NCI-H2227 treated with DMSO at 0.1 percent for 48 hours (cell line): ENCODE measurements around the gene ANG.
"Not testable (repeated sequence)": the region's sequence is repeated elsewhere in the genome, so short reads cannot be mapped to it uniquely, and the experiment has no call there.

Experiments
- DNase-seq: peaks from one replicate; lab custom pipeline; 2025; lab: John Stamatoyannopoulos, UW

Gene ANG

DNA sequence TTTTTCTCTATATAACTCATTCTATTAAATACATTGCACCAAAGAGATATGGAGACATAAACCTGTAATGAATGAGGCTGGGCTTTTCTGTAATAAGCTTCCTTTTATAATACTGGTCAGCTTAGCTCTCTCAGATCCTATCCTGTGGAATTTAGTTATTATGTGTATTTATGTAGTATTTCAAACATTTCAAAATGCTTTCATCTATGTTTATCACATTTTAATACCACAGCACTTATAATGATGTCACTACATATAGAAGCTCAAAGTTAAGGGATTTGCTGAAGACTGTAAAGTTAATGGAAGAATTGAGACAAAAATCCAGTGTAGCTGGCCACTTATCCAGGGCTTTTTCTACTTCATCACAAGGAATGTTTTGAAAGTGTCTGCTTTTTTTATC, 11.4 kb downstream of the ANG start:
- no peak for DNase-seq

DNA sequence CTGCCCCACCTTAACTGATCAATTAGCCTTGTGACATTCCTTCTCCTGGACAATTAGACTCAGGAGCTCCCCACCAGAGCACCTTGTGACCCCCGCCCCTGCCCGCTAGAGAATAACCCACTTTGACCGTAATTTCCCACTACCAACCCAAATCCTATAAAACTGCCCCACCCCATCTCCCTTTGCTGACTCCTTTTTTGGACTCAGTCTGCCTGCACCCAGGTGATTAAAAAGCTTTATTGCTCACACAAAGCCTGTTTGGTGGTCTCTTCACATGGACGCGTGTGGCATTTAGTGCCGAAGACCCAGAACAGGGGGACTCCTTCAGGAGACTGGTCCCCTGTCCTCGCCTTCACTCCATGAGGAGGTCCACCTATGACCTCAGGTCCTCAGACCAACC, 12.4 kb downstream of the ANG start:
- not testable (repeated sequence) for DNase-seq

DNA sequence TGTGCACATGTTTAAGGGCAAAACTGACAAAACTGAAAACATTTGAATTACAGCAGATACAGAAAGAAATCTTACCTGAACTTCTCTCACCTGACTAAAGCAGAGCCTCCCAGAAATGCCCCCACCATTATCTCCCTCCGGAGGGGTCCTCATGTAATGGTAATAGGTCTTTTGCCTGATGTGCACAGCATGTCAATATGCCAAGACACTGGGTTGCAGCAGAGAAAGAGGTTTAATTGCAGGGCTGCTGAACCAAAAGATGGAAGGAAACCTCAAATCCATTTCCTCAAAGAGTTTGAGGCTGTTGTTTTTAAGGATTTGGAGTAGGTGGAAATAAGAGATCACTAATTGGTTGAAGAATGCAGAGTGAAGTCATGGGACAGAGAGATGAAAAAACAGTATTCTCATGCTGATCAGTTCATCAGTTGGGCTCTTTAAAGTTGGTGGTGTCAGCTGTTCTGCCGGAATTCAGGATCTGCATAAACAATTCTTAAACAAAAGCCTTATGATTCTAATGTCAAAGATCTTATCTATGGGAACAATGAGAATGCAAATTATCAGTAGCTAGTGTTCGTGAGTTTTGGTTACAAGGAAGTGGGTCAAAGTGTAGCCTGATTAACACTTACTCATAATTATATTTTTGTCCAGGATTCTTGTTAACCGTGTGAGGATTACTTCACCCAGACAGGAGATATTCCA, 18.2 kb downstream of the ANG start:
- no peak for DNase-seq

DNA sequence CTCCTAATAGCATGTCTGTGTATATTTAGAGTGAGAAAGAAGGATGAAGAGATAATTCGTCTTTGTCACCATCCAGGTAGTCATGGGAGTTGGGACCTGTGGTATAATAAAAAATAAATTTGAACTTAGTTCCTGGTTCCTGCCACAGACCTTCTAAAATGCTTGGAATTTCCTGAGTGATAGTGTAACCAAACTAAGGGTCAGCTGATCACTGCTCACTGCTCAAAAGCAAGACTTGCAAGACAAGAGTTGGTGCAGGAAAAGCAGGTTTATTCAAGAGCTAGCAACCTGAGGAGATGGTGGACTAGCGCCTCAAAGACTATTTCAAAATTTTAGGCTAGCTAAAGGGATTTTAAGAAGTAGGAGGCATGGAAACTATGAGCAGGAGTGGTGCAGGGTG, 19.1 kb downstream of the ANG start:
- no peak for DNase-seq

DNA sequence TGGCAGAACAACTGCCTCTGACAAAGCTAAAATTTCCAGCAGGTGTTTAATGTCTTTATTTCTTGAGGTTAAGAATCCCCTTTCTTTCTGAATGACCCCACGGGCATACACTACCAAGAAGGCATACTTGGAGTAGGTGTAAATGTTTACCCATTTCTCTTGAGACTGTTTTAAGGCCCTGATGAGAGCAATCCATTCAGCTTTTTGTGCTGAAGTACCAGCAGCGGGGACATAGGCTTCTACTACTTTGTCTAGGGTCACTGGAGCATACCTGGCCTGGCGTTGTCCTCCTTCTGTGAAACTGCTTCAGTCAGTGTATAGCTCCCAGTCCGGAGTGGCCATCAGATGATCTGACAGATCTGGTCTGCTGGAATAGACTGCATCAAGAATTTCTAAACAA, 22.7 kb downstream of the ANG start:
- DNase-seq: no peak

DNA sequence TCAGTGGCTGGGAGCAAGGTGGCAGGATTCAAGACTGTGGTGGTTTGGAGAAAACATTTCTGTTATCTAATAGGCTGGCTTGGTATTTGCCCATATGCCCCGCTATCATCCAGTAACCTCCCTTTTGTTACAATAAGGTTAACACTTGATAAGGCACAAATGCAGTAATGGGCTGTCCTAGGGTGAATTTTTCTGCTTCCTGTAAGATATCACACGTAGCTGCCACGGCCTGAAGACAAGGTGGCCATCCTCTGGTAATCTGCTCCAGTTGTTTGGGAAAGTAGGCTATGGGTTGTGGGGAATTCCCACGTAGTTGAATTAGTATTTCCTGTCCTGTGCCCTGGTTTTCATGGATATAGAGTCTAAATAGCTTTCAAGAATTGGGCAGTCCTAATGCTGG, 23.1 kb downstream of the ANG start:
- no peak for DNase-seq

DNA sequence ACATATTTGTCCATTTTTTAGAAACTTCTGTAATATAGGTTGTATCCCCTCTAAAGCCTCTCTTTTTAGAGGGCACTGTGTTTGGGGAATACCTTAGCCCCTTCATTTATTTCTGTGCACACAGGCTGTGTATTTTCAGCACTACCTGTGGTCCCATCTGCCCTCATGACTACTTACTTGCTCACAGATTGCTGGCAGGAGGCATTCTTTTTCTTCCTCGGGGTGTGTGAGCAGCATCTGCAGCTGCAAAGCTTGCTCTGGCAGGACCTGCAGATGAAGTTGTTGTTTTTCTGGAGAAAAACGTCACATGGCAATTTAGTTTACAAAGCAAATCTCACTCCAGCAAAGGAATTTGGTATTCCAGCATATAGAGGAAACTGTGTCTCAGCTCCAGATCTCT, 24.3 kb downstream of the ANG start:
- DNase-seq: no peak

DNA sequence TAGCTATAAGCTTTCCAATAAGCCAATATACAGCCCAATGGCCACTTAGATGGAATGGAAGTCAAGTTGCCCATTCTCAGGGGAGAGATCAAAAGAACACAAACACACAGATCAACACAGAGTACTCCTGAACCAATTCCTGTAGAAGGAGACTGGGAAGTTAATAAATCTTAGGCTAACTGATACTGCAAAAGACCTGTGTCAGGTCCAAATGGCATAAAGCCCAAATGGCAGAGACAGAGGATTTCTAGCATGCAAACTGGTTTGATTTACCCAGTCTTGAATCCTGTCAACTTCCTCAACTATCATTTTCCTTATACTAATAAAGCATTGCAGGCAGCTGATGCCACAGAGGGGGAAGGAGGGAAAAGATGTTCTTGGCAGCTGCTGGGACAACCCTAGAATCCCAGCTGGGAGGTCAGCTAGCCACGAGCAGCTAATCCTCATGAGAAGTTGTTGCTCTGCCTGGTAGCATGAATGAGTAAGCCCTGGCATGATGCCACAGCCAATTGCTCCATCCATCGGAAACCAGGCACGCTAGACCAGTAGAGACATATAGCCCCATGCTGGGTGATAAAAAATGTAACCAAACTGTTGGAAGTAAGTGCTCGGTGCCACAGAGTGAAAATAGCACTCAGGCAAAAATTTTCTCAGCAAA, 26.2 kb downstream of the ANG start:
- no peak for DNase-seq

DNA sequence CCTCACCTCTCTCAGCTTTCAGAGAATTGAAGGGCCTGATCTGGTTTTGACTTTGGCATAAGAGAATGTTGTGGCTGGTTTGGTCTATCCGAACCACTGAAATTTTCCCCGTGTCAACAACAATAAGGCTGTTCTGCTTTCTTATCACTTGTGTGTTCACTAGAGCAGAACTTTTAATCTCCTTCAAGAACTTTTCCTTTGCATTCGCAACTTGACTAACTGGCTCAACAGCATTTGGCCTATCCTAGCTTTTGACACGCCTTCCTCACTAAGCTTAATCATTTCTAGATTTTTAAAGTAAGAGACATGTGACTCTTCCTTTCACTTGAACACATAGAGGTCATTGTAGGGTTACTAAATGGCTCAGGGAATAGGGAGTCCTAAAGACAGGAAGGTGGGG, 31.2 kb downstream of the ANG start:
- DNase-seq: no peak

DNA sequence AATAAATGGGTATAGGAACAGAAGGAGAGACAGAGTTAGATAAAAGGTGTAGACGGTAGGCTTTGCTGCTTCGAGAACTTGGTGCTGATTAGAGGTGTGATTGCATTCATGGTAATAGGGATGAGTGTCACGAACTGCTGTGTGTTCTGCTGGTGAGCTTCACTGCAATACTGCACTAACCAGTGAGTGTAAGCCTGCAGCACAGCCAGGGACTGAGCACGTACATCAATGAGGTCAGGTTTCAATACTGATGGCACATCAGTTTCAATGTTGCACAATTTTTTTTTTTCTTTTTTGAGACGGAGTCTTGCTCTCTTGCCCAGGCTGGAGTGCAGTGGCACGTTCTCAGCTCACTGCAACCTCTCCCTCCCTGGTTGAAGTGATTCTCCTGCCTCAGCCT, 32.2 kb downstream of the ANG start:
- no peak for DNase-seq

DNA sequence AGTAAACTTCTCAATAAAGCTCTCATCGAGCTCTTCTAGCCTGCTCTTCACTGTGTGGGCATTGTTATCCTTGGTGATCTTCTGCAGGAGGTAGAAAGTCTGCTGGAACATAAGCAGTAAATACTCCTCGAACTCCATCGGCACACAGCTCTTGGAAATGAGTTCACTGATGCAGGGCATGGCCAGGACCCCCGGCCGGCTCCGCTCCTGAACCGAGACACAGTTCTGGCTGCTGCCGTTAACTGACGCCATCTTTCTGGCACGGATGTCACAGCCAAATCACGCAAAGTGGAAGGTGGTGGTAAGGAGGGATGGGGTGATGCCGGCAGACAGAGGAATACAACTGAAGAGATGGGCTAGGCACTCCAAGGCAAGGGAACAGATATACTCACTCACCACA, 33.5 kb downstream of the ANG start:
- no peak for DNase-seq

DNA sequence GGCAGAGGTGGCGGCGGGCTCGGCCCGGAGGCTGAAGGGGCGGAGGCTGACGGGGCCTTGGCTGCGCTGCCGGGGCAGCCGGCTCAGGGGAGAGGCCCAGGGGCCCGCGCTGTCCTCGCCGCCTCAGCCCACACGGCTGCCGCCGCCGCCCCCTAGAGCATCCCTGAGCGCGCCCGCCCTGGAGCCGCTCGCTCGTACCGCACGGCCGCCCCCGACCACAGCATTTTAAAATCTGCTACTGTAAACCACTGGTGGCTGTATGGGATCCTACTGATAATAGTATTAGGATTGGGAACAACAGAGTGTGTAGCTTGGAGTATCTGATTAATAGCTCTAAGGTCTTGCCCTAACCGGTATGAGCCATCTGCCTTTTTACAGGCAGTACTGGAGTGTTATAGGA, 34.9 kb downstream of the ANG start:
- no peak for DNase-seq

DNA sequence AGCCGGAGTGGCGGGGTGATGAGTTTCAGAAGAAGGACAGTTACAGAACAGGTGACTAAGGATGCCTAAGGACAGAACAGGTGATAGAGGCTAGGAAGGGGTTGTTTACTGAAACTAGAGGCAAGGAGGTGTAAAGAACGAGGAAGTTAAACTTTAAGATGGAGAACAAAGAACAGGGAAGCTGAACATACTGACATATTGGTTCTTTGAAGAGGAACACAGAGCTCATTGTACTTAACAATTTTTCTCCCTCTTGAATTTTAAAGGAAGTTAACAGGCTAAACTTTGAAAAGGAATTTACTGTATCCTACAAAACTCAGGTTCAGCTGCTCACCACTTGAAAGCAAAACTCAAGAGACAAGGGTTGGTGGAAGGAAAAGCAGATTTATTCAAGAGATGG, 37.6 kb downstream of the ANG start:
- not testable (repeated sequence) for DNase-seq

DNA sequence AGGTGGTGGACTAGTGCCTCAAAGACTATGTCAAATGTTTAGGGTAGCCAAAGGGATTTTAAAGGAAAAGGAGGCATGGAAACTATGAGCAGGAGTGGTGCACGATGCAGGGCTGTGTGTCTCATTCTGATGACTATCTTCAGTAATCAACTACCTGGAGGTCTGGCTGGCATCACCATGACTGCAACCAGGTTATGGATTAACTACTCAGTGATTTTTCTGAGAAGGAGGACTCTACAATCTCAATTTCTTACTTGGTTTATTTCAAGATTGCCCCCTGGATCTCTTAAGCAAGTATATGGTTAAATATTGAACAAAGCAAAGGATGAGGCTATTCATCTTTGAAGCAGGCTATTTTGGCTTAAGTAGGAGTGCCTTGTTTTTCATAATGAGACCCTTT, 38.0 kb downstream of the ANG start:
- DNase-seq: no peak

DNA sequence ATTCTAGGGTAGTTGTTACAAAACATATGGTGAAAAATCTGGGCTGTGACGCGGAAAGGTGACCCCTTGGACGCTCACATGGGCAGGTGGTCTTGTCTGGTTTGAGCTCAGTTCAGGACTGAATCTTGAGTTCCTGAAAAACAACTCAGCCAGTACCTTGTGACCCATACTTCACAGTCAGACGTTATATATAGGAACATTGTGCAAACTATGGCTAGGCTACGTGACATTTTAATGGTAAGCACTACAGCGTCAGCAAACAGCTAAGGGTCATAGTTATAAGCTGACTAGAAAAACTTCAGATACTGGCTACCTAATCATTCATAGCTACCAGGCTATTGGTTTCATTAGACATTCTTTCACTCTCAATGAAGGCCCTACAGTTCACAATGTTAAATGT, 42.3 kb downstream of the ANG start:
- DNase-seq: no peak

DNA sequence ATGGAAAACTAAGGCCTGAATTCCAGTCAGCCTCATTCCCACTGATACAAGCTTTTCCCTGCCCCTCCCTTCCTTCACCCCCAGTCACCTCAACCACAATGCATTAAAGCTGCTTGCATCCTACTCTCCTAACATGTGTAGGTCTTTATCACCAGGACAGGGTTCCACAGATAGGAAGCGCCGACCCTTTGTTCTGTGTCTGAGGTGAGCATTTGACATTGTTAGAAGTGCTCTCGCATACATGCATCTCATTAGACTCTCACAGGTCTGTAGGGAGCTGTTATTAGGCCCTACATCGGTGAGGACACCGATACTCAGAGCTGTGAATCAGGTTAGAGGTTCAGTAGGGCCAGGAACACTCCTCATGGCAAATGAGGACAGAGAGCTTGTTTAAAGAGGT, 43.9 kb downstream of the ANG start:
- no peak for DNase-seq

DNA sequence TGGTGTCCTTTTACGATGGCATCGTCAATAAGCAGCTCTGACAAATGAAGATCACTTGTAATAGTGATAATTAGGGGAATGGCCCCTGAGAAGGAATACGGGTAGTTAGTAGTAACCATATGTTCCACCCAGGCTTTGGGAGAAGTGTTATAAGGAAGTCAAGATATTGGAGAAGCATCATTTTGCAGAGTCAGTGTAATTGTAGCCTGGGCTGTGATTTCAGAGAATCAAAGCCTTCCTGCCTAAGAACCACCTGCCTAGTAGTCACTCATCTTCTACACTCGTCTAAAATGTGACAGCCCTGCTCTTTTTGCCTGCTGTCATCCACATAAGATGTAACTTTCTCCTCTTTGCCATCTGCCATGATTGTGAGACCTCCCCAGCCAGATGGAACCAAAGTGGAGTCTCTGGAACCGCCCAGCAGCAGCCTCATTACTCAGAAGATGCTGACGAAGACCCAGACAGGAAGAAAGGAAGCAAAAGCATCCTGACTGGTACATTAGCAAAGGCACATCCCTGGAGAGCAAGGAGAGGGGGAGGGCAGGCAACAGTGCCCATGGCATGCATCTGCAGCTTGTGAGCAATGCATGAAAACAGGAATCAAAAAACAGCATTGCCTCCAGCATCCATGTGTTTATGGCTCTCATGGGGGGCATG, 44.5 kb downstream of the ANG start:
- DNase-seq: no peak

DNA sequence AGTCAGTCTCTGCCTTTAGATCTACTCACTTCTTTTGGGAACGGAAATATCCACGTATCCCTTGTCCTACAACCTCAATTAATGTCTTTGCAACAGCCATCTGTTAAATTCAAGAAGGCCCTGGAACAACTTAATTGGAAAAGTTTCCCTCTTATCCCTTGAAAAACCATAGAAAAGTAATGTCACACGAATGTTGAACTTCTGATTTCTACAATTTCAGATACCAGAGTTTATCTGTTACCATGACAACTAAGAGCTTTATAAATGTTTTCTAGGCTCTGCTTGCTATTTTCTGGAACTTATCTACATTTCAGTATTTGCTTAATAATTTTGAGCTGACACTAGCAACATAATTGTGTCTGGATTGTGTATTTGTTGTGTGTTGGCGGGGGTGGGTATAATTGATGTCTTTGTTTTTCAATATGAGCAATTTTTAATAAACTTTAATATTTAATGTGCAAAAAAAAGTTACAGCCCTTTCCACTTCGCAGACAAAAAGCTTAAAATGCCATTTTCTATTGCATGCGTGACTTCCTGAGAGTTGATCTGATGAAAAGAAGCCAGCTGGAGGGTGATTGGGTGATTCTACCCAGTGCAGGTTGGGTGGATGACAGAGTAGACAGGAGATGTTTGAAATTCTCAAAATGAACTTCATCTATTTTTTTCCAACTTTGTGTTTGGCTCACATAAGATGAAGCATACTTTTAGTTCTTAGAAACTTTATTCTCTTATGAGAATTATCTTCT, 45.3 kb downstream of the ANG start:
- DNase-seq: no peak

DNA sequence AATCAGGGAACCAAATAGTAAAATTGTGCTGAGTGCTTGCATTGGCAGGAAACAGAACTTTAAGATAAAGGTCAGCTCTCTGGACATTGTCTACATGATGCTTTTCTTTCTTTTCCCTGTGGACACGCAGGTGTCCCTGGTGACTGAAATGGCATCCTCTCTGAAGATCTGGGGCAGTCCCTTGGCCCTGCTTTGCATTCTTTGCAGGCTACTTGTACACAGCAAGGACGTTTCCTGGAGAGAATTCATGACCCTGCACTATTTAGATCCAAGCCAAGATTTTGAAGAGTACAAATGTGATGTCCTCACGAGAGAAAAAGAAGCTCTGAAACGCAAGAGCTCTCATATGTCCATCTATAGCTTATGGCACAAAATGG, 45.9 kb downstream of the ANG start:
- no peak for DNase-seq

DNA sequence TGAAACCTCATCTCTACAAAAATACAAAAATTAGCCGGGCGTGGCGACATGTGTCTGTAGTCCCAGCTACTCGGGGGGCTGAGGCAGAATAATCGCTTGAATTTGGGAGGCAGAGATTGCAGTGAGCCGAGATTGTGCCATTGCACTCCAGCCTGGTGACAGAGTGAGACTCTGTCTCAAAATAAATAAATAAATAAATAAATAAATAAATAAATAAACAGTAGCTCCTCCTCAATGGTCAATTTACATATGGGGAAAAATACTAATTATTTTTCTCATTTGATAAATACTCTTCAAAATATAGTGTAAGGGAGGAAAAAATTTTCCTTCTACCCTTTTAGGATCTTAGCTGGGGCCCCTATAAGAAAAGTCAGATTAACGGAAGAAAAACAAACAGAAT, 49.7 kb downstream of the ANG start:
- DNase-seq: not testable (repeated sequence)

DNA sequence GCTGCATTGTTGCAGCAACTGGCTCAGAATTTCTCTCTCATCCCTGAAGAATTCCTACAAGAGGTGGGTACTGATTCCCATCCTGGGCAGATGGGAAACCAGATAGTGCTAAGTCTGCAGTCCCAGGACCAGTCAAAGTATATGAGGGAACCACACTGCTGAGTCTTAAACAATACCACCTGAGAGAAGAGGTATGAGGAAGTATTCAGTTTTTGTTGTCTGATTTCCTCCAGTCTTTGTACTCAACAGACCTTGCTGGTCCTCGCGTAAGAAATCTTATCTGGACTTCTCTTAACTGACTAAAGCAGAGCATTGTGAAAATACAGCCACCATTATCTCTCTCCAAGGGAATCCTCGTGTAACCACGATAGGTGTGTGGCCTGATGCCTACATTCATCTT, 53.6 kb downstream of the ANG start:
- DNase-seq: no peak

DNA sequence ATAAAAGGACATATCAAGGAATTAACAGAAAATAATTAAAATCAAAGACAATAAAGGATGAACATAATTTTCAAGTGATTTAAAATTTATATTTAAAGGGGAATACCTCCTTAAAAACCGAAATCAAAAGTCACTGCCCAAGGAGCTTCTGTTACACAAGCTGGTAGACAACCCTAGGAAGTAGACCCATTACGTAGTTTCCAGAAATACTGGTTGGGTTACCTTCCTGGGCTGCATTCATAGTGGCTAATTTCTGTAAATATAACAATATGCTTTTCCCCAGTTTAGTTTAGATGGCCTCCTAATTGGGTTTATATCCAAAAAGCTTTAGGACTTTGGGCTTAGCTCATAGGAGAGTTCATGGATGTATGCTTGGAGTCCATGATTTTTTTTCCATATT, 55.0 kb downstream of the ANG start:
- DNase-seq: no peak
